GM23338 (cell line): ENCODE measurements around the gene ECSCR.

ENCODE experiments used
- CREB1 ChIP-seq: fragments of 250-450 bp; sonication (Bioruptor Pico); IDR thresholded peaks from 2 replicates; pipeline ENCODE4 v1.5.0; 2020; ENCODE audit warnings: low read depth, mild to moderate bottlenecking, moderate library complexity
- EZH2 ChIP-seq: fragments of 200-600 bp; sonication (generic); IDR thresholded peaks from one replicate; pipeline ENCODE4 v1.8.0; 2017; ENCODE audit warnings: antibody characterized with exemption, mild to moderate bottlenecking, low read depth; ENCODE audit not compliant: unreplicated experiment
- EZH2phosphoT487 ChIP-seq: fragments of 200-600 bp; sonication (generic); IDR thresholded peaks from one replicate; pipeline ENCODE4 v1.8.1; 2018; ENCODE audit warnings: antibody characterized with exemption; ENCODE audit not compliant: unreplicated experiment
- JUNB ChIP-seq: IDR thresholded peaks from one replicate; pipeline ENCODE4 v1.6.1; 2016; ENCODE audit warnings: antibody characterized with exemption; ENCODE audit not compliant: unreplicated experiment
- NANOG ChIP-seq: IDR thresholded peaks from 2 replicates; pipeline ENCODE4 v1.6.1; 2016; ENCODE audit warnings: antibody characterized with exemption, borderline replicate concordance
- POLR2AphosphoS5 ChIP-seq: IDR thresholded peaks from 2 replicates; pipeline ENCODE4 v1.6.1; 2016; ENCODE audit warnings: antibody characterized with exemption, low read depth
- ZNF331 ChIP-seq: fragments of 250-450 bp; sonication (Bioruptor Pico); IDR thresholded peaks from 2 replicates; pipeline ENCODE4 v1.5.0; 2020; ENCODE audit warnings: low read depth, mild to moderate bottlenecking, moderate library complexity
- TF ChIP-seq, protein P1 (sequence below), 2 experiments: fragments of 200-600 bp in 1 of 2; sonication (generic) in 1 of 2; conservative IDR thresholded peaks; 2 replicates each; pipeline versions ENCODE4 v1.5.1 to v1.6.1; 2016 to 2017; ENCODE audit warnings: antibody characterized with exemption in 2 of 2, low read depth in 2 of 2, mild to moderate bottlenecking in 2 of 2, moderate library complexity in 1 of 2
- TF ChIP-seq, protein P2 (sequence below): IDR thresholded peaks from one replicate; pipeline ENCODE4 v1.6.1; 2018; ENCODE audit warnings: antibody characterized with exemption; ENCODE audit not compliant: unreplicated experiment
- TF ChIP-seq, protein P3 (sequence below): fragments of 250-450 bp; sonication (Bioruptor Pico); IDR thresholded peaks from 2 replicates; pipeline ENCODE4 v1.5.0; 2020; ENCODE audit warnings: mild to moderate bottlenecking, moderate library complexity

DNA sequence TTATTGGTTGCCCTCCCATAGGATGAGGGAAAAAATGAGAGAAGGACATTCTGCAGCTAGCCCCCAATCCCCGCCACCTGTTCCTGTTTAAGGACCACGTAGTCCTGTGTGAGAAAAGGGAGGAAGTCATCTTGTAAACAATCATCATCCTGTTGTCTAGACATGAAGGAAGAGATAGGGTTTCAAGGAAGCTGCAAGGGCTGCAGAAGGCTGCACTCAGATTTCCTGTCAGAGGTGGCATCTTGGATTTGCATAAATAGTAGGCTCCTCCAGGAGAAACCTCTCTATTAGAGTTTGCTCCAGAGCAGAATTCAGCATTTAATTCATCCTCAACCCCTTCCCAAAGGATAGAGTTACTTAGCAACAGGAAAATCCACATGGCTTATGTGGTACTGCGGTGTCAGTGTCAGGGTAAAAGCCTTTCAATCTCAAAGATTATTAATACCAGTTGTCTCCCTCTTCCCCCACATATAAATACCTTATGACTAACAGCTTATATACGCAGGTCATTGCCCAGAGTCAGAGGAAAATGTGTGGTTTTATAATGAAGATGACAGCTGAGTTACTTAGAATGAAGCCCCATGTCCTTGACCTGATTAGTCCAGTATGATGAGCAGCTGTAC is 18.6 kb downstream of the ECSCR start:
- TF ChIP-seq, protein P1, sequence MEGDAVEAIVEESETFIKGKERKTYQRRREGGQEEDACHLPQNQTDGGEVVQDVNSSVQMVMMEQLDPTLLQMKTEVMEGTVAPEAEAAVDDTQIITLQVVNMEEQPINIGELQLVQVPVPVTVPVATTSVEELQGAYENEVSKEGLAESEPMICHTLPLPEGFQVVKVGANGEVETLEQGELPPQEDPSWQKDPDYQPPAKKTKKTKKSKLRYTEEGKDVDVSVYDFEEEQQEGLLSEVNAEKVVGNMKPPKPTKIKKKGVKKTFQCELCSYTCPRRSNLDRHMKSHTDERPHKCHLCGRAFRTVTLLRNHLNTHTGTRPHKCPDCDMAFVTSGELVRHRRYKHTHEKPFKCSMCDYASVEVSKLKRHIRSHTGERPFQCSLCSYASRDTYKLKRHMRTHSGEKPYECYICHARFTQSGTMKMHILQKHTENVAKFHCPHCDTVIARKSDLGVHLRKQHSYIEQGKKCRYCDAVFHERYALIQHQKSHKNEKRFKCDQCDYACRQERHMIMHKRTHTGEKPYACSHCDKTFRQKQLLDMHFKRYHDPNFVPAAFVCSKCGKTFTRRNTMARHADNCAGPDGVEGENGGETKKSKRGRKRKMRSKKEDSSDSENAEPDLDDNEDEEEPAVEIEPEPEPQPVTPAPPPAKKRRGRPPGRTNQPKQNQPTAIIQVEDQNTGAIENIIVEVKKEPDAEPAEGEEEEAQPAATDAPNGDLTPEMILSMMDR (conservative IDR thresholded peaks at IDR 0.05; ENCODE audit: low read depth in 2 of 2), result no peak
- TF ChIP-seq EZH2phosphoT487 (no peak), EZH2 (no peak), JUNB (no peak), CREB1 (CRISPR knock-in tag) (no peak), POLR2AphosphoS5 (no peak), NANOG (no peak), ZNF331 (CRISPR knock-in tag) (no peak)
- TF ChIP-seq, protein P2, sequence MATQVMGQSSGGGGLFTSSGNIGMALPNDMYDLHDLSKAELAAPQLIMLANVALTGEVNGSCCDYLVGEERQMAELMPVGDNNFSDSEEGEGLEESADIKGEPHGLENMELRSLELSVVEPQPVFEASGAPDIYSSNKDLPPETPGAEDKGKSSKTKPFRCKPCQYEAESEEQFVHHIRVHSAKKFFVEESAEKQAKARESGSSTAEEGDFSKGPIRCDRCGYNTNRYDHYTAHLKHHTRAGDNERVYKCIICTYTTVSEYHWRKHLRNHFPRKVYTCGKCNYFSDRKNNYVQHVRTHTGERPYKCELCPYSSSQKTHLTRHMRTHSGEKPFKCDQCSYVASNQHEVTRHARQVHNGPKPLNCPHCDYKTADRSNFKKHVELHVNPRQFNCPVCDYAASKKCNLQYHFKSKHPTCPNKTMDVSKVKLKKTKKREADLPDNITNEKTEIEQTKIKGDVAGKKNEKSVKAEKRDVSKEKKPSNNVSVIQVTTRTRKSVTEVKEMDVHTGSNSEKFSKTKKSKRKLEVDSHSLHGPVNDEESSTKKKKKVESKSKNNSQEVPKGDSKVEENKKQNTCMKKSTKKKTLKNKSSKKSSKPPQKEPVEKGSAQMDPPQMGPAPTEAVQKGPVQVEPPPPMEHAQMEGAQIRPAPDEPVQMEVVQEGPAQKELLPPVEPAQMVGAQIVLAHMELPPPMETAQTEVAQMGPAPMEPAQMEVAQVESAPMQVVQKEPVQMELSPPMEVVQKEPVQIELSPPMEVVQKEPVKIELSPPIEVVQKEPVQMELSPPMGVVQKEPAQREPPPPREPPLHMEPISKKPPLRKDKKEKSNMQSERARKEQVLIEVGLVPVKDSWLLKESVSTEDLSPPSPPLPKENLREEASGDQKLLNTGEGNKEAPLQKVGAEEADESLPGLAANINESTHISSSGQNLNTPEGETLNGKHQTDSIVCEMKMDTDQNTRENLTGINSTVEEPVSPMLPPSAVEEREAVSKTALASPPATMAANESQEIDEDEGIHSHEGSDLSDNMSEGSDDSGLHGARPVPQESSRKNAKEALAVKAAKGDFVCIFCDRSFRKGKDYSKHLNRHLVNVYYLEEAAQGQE, result no peak
- TF ChIP-seq, protein P3, sequence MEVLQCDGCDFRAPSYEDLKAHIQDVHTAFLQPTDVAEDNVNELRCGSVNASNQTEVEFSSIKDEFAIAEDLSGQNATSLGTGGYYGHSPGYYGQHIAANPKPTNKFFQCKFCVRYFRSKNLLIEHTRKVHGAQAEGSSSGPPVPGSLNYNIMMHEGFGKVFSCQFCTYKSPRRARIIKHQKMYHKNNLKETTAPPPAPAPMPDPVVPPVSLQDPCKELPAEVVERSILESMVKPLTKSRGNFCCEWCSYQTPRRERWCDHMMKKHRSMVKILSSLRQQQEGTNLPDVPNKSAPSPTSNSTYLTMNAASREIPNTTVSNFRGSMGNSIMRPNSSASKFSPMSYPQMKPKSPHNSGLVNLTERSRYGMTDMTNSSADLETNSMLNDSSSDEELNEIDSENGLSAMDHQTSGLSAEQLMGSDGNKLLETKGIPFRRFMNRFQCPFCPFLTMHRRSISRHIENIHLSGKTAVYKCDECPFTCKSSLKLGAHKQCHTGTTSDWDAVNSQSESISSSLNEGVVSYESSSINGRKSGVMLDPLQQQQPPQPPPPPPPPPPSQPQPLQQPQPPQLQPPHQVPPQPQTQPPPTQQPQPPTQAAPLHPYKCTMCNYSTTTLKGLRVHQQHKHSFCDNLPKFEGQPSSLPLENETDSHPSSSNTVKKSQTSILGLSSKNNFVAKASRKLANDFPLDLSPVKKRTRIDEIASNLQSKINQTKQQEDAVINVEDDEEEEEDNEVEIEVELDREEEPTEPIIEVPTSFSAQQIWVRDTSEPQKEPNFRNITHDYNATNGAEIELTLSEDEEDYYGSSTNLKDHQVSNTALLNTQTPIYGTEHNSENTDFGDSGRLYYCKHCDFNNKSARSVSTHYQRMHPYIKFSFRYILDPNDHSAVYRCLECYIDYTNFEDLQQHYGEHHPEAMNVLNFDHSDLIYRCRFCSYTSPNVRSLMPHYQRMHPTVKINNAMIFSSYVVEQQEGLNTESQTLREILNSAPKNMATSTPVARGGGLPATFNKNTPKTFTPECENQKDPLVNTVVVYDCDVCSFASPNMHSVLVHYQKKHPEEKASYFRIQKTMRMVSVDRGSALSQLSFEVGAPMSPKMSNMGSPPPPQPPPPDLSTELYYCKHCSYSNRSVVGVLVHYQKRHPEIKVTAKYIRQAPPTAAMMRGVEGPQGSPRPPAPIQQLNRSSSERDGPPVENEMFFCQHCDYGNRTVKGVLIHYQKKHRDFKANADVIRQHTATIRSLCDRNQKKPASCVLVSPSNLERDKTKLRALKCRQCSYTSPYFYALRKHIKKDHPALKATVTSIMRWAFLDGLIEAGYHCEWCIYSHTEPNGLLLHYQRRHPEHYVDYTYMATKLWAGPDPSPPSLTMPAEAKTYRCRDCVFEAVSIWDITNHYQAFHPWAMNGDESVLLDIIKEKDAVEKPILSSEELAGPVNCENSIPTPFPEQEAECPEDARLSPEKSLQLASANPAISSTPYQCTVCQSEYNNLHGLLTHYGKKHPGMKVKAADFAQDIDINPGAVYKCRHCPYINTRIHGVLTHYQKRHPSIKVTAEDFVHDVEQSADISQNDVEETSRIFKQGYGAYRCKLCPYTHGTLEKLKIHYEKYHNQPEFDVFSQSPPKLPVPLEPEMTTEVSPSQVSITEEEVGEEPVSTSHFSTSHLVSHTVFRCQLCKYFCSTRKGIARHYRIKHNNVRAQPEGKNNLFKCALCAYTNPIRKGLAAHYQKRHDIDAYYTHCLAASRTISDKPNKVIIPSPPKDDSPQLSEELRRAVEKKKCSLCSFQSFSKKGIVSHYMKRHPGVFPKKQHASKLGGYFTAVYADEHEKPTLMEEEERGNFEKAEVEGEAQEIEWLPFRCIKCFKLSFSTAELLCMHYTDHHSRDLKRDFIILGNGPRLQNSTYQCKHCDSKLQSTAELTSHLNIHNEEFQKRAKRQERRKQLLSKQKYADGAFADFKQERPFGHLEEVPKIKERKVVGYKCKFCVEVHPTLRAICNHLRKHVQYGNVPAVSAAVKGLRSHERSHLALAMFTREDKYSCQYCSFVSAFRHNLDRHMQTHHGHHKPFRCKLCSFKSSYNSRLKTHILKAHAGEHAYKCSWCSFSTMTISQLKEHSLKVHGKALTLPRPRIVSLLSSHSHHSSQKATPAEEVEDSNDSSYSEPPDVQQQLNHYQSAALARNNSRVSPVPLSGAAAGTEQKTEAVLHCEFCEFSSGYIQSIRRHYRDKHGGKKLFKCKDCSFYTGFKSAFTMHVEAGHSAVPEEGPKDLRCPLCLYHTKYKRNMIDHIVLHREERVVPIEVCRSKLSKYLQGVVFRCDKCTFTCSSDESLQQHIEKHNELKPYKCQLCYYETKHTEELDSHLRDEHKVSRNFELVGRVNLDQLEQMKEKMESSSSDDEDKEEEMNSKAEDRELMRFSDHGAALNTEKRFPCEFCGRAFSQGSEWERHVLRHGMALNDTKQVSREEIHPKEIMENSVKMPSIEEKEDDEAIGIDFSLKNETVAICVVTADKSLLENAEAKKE, result no peak
